NCI-H748 (cell line): ENCODE measurements around the gene MTFR1L.

Experiments used
- DNase-seq: peaks from one replicate; lab custom pipeline; 2025; ENCODE audit not compliant: unreplicated experiment; lab: John Stamatoyannopoulos, UW

Gene MTFR1L

GRCh38 chr1:25787760-25788166, 32.0 kb upstream of the MTFR1L start:
- no peak for DNase-seq

GRCh38 chr1:25790472-25790871, 29.3 kb upstream of the MTFR1L start:
- no peak for DNase-seq

DNA sequence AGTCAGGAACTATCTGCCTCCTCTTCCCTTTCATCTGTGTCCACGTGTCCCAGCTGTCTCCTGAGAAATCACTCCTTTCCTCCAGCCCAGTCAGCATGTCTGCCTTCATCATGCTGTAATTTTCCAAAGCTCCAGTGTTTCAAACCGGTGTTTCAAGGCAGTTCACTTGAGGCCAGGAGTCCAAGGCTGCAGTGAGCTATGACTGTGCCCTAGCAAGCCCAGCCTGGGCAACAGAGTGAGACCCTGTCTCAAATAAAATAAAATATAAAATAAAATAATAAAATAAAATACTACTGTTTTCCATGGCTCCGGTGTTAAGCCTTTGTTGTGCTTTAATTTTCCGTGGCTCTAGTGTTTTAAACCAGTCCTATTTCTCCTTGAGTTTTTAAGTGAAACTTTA, 27.6 kb upstream of the MTFR1L start:
- DNase-seq: no peak

- no peak for DNase-seq
These were observed 26.1 kb upstream of the MTFR1L start for GRCh38 chr1:25793585-25794170.

DNA sequence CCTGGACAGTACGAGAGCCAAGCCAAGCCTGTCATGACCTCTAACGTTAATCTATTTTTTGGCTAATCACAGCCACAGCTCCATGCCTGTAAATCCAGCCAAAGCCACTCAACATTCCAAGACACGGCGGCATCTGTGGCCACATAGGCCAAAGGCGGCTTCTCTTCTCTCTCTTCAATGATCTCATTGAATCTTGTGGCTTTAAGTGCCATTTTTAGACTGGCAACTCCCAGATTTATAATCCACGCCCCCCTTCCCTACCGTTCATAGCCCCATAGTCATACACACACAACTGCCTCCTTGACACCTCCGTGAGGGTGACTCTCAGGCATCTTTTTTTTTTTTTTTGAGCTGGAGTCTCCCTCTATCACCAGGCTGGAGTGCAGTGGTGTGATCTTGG, 25.4 kb upstream of the MTFR1L start:
- DNase-seq: no peak

DNA sequence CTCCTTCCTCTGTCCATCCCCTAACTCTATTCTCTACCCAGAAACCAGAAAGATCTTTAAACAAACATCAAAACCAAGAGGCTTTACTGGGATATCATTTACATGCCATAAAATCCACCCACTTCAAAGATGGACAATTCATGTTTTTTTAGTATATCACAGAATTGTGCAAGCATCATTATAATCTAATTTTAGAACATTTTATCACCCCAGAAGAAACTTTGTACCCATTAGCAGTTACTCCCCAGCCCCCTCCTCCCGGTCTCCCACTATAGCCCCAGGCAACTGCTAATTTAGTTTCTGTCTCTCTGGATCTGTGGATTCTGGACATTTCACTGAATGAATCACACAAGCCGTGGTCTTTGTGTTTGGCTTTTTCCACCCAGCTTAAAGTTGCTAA, 24.5 kb upstream of the MTFR1L start:
- DNase-seq: no peak

- DNase-seq: no peak
These were observed 23.6 kb upstream of the MTFR1L start for GRCh38 chr1:25795946-25796810.

DNA sequence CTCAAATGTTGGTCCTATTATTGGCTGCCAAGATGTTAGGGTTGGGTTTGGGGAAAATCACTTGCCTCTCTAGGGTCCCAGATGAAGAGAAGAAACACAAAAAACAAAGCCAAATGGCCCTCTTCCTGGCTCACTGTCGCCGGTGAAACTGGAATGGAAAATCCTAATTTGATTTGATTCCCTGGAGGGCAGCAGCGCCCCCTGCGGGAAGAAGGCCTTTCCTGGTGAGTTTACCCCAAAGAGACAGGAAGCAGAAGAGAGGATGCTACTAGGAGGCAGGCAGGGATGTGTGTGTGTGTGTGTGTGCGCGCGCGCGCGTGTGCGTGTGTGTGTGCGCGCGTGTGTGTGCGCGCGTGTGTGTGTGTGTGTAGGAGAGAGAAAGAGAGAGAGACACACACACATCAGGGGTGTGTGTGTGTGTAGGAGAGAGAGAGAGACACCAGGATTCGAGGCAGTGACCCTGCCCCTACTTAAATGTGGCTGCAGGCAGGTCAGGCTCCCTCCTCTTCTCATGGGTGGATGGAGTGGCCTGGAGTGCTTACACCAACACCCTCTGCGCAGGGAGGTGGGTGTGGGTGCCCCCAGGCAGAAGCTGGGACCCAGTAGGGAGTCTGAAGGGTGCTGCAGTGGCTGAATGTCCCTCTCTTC, 22.8 kb upstream of the MTFR1L start:
- peak; percentile 69 for DNase-seq

DNA sequence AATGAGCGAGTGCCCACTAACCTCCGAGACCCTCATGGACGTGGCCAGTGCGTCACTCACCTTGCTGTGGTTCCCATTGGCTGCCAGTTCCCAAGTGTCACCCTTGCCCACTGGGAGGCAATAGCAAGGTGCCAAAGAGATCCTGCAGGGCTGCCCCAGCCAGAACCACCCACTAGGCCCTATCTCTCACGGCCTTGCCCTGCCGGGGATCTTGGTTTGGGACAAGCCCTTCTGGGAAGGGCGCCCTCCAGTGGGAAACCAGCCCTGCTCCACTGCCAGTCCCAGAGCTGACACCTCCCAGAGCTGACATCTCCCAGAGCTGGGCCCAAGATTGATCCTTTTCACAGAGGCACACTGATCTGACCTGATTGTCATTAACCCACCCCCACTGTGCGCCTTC, 21.8 kb upstream of the MTFR1L start:
- DNase-seq: no peak

DNA sequence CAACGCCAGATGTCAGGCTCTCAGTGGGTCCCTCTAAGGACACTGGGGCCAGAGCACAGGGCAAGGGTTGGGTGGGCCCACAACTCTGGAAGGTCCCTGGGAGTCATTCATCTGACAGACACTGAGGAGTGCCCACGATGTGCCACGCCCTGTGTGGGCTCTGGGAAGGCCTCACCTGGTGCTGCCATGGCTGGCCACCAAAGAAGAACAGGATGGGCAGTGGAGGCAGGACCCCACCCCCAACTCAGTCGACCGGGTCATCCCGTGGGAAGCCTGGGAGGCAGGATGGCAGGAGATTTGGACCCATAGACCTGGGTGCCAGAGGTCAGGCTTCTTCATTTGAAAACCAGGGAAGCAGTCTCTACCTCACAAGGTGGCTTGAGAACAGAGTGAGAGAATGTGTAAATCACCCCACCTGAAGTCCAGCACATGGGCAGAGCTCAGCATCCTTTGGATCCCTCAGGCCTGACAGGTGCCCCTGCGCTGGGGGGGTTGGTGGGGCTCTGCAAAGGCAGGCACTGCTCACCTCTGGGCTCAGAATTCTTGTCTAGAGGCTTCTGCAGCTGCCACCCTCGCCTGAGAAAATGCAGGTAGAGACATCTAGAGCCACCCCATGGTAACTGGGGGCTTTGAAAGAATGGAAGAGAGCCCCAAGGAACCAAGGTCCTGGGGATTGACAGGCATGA, 20.9 kb upstream of the MTFR1L start:
- no peak for DNase-seq

GRCh38 chr1:25799352-25799934, 20.3 kb upstream of the MTFR1L start:
- DNase-seq: no peak

DNA sequence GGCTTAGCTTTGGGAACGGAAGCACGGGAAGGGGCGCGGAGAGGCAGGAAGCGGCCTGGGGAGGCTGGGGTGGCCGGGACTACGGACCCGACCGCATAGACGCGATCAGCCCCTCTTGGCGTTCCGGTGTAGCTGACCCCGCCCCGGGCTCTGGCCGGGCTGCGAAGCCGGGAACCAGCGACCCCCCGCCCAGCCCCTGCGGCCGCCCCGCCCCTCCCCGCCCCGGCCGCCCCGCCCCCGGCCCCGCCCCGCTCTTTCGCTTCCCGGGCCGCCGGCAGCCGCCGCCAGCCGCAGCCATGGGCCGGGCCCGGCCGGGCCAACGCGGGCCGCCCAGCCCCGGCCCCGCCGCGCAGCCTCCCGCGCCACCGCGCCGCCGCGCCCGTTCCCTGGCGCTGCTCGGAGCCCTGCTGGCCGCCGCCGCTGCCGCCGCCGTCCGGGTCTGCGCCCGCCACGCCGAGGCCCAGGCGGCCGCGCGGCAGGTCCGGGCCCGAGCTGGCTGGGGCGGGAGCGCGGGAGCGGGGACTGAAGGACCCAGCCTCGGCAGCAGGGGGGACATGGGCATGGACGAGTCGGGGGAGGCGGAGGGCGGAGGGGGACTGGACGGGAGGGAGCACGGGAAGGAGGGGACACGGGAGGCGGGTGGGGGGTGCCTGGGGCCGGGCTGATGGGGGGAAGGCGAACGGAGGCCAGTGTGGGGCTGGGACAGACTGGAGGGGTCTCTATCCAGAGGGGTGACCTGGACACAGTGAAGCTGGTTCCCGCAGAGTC, 19.6 kb upstream of the MTFR1L start, which contains the start of gene SELENON:
SELENON (plus strand) TSS at position 259 of the 768 bp plus-strand sequence; CDS start at position 297, 38 bp downstream.
- DNase-seq: peak; percentile 61

GRCh38 chr1:25800703-25801377, 18.9 kb upstream of the MTFR1L start:
- no peak for DNase-seq

DNA sequence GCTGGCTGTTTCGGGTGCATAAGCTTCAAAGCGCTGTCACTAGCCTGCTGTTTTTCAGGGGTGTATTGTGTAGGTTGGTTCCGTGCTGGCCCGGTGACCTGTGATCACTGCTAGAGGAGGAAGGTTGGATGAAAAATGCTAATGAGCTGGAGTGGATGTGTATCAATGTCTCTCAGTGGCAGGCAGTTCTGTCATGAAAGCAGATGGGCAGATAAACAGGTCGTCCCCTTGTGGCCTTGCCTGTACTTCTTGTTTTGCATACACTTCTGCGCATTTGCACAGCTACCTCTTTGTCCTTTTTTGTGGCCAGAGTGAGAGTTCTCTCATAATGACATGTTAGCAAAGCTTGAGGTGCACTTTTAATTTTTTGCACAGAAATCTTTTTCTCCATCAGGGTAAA, 16.8 kb upstream of the MTFR1L start:
- DNase-seq: no peak

GRCh38 chr1:25803368-25803767, 16.4 kb upstream of the MTFR1L start:
- DNase-seq: no peak

DNA sequence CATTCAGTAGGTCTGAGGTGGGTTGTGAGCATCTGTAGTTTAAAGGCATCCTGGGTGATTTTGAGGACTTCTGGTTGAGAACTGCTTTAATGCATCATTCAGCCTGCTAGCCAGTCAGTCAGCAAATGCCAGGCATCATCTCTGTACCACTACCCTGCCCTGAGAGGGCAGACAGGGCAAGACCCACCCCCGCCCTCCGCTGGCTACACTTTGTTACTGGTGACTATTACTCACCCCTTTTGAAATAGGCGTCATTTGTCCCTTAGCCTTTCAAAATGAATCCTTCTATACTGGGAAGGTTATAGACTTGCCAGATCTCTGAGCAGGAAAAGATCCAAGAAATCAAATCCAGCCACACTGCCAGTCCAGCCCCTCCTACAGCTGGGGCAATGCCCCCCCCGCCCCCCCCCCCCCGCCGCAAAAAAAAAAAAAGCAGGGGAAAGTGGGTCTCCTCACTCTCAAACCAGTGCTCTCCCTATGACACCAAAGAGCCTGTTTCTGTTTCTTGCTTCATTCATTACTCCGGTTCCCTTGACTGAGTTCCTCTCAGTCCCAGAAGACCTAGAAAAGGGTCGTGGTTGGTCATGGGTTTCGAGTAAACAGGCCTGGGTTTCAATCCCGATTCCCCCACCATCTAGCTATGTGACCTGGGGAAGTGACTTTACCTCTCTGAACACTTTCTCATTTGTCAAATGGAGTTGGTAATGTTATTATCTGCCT, 15.3 kb upstream of the MTFR1L start:
- DNase-seq: no peak

DNA sequence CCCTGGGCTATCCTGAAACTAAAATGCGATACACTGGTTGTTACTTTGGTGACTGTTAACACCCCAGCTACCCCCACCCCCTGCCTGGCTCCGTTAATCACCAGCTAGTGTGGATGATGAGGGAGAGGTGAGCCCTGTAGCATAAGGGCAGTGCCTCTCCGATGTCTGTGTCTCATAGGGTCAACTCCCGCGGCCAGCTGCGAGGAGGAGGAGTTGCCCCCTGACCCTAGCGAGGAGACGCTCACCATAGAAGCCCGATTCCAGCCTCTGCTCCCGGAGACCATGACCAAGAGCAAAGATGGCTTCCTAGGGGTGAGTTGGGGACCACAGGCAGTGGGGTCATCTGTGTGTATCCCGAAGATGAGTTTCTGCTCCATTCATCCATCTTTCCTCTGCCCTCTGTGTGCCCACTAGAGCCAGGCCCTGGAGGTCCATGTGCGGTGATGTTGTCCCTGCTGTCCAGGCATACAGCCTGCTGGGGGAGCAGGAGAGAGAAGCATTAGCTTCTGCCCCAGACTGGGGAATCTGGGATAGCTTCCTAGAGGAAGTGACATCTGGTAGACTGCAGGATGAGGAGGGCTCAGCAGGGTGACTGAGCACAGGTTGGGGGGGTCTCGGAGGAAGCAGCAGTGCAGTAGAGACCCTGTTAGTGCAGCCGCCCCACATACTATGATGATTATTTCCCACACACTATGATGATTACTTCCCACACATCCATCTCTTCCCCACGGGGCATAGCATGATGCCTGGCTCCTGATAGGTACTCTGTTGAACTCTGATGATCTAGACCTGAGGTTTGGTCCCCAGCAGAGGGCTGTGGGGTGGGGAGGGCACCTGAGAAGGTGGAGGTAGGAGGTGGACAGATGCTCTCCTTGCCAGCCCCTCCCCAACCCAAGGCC, 14.5 kb upstream of the MTFR1L start:
- DNase-seq: no peak

- DNase-seq: no peak
These were observed 13.9 kb upstream of the MTFR1L start for GRCh38 chr1:25805863-25806225.
